HG03342 (cell line): ENCODE measurements around the gene DLX3.

Source experiments
- ATAC-seq: cut with Tn5 transposase; IDR thresholded peaks from one replicate; pipeline ENCODE4 v1.9.1; 2021; ENCODE audit warnings: mild to moderate bottlenecking, moderate library complexity; ENCODE audit not compliant: unreplicated experiment

The DLX3 gene

DNA sequence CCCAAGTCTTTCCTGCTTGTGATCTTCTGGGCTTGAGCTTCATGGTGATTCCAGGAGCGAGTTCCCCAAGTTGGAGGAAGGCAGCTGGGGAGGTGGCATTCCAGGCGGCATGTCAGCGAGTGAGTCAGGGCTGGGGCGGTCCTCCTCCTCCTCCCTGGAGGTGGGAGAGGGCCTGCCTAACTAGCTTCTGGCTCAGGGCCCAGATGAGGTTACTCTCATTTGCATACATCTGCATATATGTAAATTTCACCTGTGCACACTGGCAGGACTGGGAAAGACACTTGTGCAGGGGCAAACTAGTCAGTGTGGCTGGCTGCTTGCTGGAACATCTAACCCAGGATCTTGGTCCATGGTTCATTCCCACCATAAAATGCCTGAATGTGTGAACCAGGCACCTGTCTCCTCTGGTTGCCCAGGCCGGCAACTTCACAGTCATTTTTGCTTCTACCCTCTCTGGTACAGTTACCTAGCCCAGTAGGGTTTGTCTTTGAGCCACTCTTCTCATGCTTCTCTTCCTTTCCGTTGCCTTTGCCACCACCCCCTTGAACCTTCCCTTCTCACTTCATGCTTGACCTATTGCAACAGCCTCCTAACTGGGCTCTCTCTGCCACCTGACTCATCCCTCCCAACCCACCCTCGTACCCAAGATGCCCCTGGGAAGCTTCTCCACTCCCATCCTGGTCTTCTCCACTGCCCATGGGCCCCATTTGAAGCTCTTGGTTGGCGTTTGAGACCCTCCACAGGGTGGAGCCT, 35.7 kb downstream of the DLX3 start:
- ATAC-seq, result no peak

DNA sequence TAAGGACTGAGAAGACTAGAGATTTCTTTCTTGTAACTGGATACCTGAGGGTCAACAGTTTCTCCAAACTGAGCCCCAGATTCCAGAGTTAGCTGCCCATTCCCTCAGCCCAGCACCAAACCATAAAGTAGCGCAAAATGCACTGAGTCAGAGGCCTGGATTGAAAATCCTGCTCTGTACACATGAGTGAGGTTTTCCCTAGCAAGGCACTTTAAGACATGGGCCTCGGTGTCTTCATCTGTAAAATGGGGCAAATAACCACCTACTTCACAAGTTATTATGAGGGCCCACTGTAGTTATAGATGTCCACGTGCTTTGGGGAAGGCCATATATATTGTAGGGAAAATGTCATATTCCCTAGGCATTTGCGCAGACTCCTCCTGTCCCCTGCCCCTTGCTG, 36.3 kb downstream of the DLX3 start:
- ATAC-seq, result no peak

DNA sequence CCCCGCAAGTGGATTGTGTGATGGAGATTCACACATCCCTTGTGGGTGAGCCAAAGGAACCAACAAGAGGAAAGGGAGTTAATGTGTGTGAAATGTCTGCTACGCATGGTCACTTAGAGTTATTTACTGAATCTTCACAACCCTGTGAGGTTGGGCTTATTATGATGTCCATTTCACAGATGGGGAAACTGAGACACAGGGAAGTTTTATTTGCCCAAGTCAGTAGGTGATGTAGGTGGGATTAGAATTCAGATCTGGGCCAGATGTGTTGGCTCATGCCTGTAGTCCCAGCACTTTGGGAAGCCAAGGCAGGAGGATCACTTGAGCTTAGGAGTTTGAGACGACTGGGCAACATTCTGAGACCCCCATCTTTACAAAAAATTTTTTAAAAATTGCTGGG, 37.7 kb downstream of the DLX3 start:
- ATAC-seq, result no peak

DNA sequence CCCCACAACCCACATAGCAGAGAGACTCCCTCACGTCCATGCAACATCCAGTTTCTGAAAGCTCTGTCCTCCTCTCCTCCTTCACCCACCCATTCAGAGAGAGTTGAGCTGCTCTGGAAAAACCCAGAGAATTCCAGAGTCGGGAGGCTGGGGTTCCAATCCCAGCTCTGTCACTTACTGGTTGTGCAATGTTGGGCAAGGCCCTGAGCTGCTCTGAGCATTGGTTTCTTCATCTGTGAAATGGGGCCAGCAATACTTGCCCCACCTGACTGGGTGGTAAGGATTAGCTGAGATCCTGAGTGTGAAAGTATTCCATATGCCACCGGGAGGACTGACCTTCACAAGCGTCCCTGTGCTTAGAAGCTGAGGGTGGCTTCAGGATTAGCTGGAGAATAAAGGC, 38.2 kb downstream of the DLX3 start:
- no peak for ATAC-seq

- ATAC-seq, result no peak
These were observed 39.9 kb downstream of the DLX3 start for GRCh38 chr17:49955157-49955556.

- no peak for ATAC-seq
These were observed 42.0 kb downstream of the DLX3 start for GRCh38 chr17:49952912-49953497.

- peak; percentile 49 for ATAC-seq
These were observed 42.7 kb downstream of the DLX3 start for GRCh38 chr17:49952209-49952911.

GRCh38 chr17:49951362-49952082, 43.5 kb downstream of the DLX3 start:
- no peak for ATAC-seq

- ATAC-seq, result no peak
These were observed 45.4 kb downstream of the DLX3 start for GRCh38 chr17:49949634-49950033.

GRCh38 chr17:49946964-49947584, 48.0 kb downstream of the DLX3 start:
- ATAC-seq, result no peak

DNA sequence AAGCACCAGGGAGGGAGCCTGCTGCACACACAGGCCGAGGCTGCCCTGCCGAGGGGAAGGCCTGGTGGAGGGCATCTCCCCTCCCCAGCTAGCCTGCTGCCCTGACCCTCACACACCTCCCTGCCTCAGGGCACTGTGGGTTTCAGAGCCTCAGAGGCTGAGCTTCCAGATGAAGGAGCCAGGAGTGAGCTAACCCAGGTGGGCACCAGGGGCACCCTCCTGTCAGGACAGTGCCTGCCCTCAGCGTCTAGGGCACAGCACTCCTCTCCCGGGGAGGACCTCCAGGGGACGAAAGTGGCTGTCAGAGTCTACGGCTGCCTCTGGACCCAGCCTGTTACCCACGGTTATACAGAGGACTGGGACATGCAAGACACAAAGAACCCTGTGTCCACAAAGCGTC, 48.8 kb downstream of the DLX3 start:
- ATAC-seq, result no peak

DNA sequence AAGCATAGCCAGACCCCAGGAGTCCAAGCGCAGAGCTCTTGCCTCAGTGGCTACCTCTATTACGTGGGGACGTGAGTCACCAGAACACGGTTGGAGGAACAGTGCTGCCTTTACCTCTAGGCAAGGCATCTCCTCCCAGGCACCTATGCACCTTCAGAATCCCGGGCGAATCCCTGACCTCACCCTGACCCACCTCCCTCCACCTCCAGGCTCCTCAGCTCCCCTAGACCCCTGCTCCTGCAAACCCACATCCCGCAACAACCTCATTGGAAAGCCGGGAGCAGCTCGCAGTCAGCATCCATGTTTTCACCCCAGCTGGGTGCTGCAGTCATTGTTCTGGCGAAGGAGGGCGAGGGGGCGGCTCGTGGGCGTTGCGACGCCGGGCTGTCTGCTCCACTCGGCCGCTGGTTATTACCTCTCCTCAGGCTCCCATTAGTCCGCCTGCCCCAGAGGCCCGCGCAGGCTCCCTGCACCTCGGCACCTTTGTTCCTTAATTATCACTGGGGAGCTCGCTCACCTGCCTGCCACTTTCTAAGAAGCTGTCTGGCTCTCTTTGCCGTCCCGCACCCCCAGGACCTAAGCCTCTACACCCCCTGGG, 50.7 kb downstream of the DLX3 start:
- ATAC-seq, result no peak

- no peak for ATAC-seq
These were observed 52.1 kb downstream of the DLX3 start for GRCh38 chr17:49942947-49943346.

GRCh38 chr17:49941427-49941826, 53.6 kb downstream of the DLX3 start:
- ATAC-seq, result no peak
